Esophagus squamous epithelium (tissue), 4 donors: ENCODE results near the gene LRRC10.

Experiments used
- CTCF ChIP-seq, 6 experiments: fragments of 450-650 bp in 4 of 6; fragments of 200-600 bp in 2 of 6; sonication (generic) in 2 of 6; IDR thresholded peaks; one replicate each; pipeline ENCODE4 v1.5.1; 2016 to 2019; ENCODE audit warnings: antibody characterized with exemption in 6 of 6, mild to moderate bottlenecking in 4 of 6, moderate library complexity in 4 of 6
- POLR2A ChIP-seq, 4 donors: fragments of 450-650 bp; IDR thresholded peaks; one replicate each; pipeline ENCODE4 v1.6.1; 2017; ENCODE audit warnings: antibody characterized with exemption in 4 of 4, mild to moderate bottlenecking in 4 of 4, moderate library complexity in 3 of 4

- TF ChIP-seq CTCF (IDR thresholded peaks at IDR 0.05) (peak in 2 of 6 experiments; percentile 19 to 32), POLR2A (IDR thresholded peaks at IDR 0.05) (peak in 3 of 4 donors; percentile 55 to 73 (median 58))
Observed at GRCh38 chr12:69585189-69586062, 25.3 kb downstream of the LRRC10 start, which contains the start of gene CCT2.
